ENCODE measurements around the gene PRICKLE2.

PRICKLE2 gene

GRCh38 chr3:64138046-64138445 lies 87.2 kb downstream of the PRICKLE2 start:
- DNase-seq (ENCODE audit: low read depth): no peak
- TF ChIP-seq CTCF (IDR thresholded peaks at IDR 0.05; ENCODE audit: control insufficient read depth, extremely low read depth, insufficient read depth): no peak
- no peak overlapping the region for H3K4me3 ChIP-seq (ENCODE audit: low read depth, low read length)

DNA sequence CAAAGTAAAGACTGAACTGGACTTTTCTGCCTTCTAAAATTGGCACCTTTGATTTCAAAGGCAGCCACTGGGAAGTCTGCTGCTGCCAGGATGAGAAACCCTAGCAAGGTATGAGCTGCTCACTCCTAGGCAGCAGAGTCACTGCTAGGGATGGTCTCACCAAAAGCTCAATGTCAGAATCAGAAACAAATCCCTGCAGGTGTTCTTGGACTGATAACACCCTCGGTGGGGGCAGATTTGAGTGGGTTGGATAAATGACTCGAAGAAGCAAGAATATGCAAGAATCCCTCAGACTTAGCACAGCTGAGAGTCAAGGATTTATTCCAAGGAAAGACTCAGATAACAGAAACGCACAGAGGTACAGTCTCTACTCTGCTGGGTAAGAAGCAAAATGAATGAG lies 90.4 kb downstream of the PRICKLE2 start:
- H3K4me3 ChIP-seq (ENCODE audit: low read depth, low read length): no peak overlapping the region
- no peak for TF ChIP-seq CTCF (IDR thresholded peaks at IDR 0.05; ENCODE audit: control insufficient read depth, extremely low read depth, insufficient read depth)
- no peak for DNase-seq (ENCODE audit: low read depth)

DNA sequence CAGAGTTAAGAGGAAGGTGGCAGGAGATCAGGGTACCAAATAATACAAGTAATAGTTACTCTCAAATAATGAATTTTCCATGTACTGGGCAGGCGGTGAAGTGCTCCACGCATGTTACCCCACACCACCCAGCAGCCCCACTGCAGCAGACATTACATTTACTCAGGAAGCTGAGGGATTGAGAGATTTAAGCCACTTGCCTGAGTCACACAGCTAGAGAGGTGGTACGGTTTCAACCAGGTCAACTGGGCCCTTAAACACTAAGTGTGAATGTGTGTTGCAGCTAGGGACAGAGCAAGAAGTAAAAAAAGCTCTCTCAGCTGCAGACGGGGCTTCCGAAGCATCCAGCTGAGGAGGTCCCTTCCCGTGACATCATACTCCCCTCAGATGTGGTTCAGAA lies 91.3 kb downstream of the PRICKLE2 start:
- H3K4me3 ChIP-seq (ENCODE audit: low read depth, low read length): no peak overlapping the region
- DNase-seq (ENCODE audit: low read depth): no peak
- TF ChIP-seq CTCF (IDR thresholded peaks at IDR 0.05; ENCODE audit: control insufficient read depth, extremely low read depth, insufficient read depth): no peak

DNA sequence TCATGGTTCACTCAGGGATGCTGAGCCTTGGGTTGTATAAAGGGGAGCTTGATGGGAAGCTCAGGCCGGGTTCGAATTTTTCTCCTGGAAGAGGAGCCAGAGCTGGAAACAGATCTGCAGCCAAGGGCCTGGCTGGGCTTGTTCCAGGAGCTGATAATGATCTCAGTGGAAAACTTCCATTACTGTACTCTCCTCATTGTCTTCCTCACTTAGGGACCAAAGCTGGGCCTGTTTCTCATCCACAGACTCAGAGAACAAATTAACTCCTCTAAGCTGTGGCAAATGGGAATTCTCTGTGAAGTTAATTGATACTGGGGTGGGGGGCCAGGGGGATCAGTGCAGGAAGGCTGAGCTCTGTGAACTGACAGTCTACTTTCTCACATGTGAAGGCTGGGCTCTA lies 92.0 kb downstream of the PRICKLE2 start:
- no peak for DNase-seq (ENCODE audit: low read depth)
- no peak overlapping the region for H3K4me3 ChIP-seq (ENCODE audit: low read depth, low read length)
- TF ChIP-seq CTCF (IDR thresholded peaks at IDR 0.05; ENCODE audit: control insufficient read depth, extremely low read depth, insufficient read depth): no peak

- H3K4me3 ChIP-seq (ENCODE audit: low read depth, low read length): no peak overlapping the region
- no peak for TF ChIP-seq CTCF (IDR thresholded peaks at IDR 0.05; ENCODE audit: control insufficient read depth, extremely low read depth, insufficient read depth)
- no peak for DNase-seq (ENCODE audit: low read depth)
These were observed 93.4 kb downstream of the PRICKLE2 start for GRCh38 chr3:64131725-64132469.

- no peak overlapping the region for H3K4me3 ChIP-seq (ENCODE audit: low read depth, low read length)
- no peak for TF ChIP-seq CTCF (IDR thresholded peaks at IDR 0.05; ENCODE audit: control insufficient read depth, extremely low read depth, insufficient read depth)
- DNase-seq (ENCODE audit: low read depth): no peak
These were observed 94.8 kb downstream of the PRICKLE2 start for GRCh38 chr3:64130436-64130835.

- DNase-seq (ENCODE audit: low read depth): no peak
- TF ChIP-seq CTCF (IDR thresholded peaks at IDR 0.05; ENCODE audit: control insufficient read depth, extremely low read depth, insufficient read depth): no peak
- H3K4me3 ChIP-seq (ENCODE audit: low read depth, low read length): no peak overlapping the region
These were observed 95.7 kb downstream of the PRICKLE2 start for GRCh38 chr3:64129581-64129980.

Measured in LNCaP clone FGC (cell line).